HL-60/S4 treated with phorbol 12-myristate 13-acetate at 8.2 ng/mL for 4 days and 3 days (cell line): ENCODE results near the gene MRPL22.
"Not testable (repeated sequence)": the region's sequence is repeated elsewhere in the genome, so short reads cannot be mapped to it uniquely, and the experiment has no call there.

Source experiments
- in situ Hi-C: fragments of 300-500 bp; cut with MboI; formaldehyde crosslinking; loops from 2 replicates; pipeline ENCODE4 v1.15.0; 2022; ENCODE audit warnings: low sequenced_read_pairs

MRPL22 gene

DNA sequence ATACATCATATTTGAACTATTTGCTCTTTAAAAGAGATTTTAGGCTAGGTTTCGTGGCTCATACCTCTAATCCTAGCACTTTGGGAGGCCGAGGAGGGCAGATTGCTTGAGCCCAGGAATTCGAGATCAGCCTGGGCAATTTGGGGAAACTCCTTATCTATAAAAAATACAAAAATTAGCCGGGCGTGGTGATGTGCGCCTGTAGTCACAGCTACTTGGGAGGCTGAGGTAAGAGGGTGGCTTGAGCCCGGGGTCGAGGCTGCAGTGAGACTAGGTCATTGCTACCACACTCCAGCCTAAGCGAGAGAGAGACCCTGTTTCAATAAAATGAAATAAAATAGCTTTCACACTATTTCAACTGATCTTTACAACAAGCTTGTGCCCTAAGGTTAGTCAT lies 500 bp upstream of the MRPL22 start:
- in situ Hi-C loops, result no loop called here

DNA sequence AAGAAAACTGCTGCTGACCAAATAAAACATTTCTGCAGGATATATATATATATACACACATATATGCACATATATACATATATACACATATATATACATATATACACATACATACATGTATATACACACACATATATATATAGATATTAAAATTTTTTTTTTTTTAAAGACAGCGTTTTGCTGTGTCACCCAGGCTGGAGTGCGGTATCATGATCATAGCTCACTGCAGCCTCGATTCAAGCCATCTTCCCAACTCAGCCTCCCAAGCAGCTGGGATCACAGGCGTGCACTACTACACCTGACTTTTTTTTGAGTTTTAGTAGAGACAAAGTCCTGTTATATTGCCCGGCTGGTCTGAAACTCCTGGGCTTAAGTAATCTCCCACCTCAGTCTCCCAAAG lies 2.7 kb downstream of the MRPL22 start:
- in situ Hi-C loops, result no loop called here

DNA sequence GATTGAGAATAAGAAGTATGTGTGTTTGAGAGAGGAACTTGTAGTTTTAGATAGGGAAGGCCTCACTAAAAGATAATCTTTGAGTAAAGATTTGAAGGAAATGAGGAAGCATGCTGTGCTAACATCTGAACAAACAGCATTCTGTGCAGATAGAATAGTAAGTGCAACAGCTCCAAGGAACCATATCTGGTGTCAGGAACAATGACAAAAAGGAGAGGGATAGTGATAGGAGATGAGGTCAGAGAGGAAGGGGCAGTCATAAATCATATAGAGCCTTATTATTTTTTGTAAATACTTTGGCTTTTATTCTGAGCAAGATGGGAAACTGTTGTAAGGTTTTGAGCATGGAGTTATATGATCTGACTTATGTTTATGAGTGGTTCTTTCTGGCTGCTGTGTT lies 3.8 kb downstream of the MRPL22 start:
- in situ Hi-C loops, result no loop called here

DNA sequence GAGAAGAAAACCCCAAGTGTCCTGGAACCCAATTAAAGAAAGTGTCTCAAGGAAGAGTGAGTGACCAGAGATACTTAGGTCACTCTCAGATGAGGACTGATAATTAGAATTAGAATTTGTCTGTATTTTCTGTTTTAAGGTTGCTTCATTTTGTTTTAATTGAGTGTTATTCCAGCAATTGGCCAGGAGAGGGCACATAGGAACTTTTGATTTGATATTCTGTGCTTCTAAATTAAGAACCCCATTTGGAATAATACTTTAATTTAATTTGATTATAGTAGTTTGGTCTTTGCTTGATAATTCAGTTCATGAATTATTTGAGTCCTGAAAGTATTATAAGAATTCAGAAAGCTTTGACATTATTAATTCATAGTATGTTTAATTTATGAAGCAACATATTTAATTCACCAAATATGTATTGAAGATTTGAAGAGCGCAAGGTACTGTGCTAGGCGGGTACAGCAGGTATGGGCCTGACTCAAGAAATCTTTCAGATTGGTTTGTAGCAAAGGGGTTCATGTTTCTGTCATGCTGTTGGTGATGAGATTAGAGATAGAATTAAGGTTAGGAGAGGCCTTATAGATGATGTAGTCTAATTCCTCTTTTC lies 4.9 kb downstream of the MRPL22 start:
- in situ Hi-C loops, result no loop called here

DNA sequence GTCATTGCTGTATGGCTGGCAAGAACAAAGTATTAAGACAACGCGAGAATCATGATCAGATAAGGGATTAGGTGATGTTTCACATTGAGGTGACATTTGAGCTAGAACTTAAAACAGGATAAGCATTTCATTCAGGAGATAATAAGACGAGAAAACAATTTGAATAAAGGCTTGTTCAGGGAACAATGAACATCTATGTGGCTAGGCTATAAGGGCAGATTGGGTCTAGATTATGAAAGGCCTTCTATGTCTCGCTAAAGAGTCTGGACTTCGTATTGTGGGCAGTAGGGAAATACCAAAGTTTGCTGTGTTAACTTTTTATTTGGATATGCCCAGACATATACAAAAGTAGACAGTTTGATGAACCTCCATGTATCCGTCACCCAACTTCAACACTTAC lies 6.9 kb downstream of the MRPL22 start:
- in situ Hi-C loops, result no loop called here

DNA sequence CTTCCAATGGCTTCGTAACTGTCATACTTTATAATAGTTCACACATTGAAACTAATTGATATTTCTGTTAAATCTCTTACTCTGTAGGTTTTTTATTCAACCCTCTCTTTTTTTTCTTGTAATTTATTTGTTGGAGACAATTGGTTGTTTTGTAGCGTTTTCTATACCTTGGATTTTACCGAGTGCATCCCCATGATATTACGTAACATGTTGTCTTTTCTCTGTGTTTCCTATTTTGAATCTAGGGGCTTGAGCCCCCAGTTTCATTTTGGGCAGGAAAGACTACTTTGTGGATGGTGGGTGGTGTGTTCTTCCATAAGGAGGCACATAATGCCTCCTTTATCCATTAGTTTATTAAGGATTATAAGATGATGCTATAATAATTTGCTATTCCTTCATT lies 7.4 kb downstream of the MRPL22 start:
- in situ Hi-C loops, result no loop called here

DNA sequence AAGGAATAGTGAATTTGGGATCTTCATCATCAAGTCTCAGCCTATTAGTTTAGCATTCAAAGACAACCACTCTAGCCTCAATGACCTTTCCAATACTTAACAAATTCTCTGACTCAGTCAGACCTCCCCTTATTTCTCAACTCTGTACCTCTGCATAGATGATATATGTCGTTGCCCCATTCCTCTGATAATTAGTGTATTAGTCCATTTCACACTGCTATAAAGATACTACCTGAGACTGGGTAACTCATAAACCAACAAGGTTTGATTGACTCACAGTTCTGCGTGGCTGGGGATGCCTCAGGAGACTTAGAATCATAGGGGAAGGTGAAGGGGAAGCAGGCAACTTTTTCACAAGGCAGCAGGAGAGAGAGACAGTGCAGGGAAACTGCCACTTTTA lies 8.9 kb downstream of the MRPL22 start:
- in situ Hi-C loops, result no loop called here

DNA sequence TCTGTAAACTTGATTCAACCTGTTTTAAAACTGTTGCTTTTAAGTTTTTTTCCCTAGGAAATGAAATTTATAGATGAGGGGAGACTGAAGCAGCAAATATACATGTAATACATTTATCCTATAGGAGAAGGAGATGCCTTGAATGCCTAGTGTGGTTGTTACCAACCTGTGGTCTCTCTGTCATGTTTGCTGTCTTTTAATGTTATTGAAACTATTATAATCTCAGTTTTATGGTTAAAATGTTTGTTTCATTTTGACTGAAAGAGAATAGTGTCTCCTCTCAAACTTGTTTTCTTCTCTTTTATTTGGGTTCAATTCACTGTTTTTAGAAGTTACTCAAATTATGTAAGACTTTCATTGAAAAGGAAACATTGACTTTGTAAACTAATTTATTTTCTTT lies 15.8 kb downstream of the MRPL22 start:
- in situ Hi-C loops, result no loop called here

DNA sequence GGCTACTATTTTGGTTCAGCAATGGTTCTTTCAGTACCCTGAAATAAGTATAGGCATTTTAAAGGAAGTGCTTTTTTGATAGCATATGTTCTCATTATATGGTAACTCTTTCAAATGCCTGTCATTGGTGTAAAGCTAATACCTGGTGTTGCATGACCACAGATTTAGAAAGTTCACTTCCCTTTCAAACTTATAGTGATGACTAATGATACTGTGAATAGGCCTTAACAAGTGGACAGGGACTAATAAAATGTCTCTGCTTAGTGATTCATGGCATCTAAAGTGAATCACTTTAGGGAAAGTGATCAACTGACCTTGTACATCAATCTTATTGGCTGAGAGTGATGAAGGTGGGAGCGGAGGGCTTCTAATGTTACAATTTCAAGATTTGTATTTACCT lies 21.6 kb downstream of the MRPL22 start:
- in situ Hi-C loops, result no loop called here

DNA sequence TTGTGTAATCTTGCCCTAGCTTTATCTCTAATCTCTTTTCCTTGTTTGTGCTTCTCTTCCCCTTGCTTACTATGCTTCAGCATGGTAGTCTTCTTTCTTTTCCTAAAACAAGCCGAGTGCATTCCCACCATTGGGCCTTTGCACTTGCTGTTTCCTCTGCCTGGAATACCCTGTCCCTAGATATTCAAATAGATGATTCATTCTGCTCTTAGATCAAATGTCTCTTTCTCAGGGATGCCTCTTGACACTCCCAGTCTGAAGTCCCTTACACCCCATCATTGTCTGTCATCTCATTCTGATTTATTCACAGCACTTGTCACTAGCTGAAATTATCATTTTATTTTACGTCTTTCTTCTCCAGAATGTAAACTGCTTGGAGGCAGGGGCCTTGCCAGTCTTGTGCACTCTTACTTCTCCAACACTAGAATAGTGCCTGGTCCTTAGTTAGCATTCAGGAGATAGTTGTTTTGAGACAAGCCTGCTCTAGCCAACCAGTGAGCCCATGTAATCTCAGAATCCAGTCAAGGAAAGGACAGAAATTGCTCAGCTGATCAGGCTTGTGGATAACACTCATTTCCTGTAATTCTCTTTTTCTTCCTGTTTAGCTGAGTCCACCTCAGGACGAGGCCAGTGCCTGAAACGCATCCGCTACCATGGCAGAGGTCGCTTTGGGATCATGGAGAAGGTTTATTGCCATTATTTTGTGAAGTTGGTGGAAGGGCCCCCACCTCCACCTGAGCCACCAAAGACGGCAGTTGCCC lies 25.4 kb downstream of the MRPL22 start:
- in situ Hi-C loops, result no loop called here

DNA sequence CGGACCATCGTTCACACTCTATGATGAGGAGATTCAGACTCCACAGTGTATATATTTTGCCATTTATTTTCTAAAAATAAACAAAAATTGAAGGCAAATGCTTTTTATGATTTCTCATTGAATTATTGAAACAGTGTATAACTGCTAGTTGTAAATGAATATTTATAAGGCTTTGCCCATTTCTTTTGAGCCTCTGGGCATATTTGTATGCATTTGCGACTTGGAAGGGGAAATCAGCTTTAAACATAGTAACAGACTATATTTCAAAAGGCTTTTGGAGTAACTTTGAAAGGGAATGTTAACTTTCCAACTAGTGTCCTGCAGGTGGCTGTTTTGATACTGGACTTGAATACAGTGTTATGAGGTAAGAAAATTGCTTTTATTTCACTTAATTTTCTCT lies 26.0 kb downstream of the MRPL22 start:
- in situ Hi-C loops, result no loop called here

DNA sequence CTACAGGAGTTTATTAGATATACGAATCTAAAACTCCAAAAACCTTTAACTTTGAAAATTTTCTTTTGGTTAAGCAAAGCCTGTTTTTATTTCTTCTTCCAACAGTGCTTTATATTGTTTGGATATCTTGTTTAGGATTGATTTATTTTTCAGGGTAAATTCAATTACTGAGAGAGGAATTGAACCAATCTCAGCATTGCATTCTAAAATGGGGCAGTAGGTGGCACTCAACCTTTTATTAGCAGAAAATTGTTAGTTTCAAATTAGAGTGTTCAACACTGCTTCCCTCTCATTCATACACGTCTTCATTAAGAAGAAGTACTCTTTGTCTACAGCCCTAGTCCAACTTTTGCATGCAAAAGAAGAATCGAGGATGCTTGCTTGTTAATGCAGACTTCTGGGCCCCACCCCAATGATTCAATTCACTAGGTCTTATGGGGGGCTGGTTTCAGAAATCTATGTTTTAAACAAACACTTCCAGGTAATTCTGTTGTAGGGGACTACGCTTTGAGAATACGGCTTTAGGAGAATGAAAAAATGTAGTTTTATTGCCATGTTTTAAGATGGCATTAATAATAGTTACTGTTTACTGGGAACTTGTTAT lies 26.6 kb downstream of the MRPL22 start:
- in situ Hi-C loops, result no loop called here

DNA sequence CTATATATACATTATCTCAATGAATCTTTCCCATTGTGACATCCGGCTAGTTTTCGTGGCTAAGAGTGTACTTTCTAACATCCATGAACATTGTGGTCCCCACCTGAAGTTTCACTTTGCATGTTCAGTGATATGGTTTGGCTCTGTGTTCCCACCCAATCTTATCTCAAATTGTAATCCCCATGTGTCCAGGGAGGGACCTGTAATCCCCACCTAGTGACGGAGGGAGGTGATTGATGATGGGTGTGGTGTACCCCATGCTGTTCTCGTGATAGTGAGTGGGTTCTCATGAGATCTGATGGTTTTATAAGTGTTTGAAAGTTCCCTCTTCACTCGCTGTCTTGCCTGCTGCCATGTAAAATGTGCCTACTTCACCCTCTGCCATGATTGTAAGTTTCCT lies 28.1 kb downstream of the MRPL22 start:
- in situ Hi-C loops, result no loop called here

DNA sequence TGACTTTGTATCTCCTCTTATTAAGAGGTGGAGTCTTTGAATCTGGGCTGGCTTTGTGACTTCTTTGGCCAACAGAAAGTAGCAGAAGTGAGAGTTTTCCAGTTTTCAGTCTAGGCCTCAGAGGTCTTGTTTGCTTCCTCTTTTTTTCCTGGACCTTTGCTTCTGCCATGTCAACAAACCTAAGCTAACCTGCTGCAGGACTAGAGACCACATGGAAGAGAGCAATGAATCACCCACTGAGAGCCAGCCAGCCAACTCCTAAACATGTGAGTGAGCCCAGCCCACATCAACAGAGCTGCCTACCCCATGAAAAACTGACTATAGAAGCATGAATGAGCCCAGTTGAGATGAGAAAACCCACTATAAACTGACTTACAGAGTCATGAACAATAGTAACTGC lies 29.9 kb downstream of the MRPL22 start:
- in situ Hi-C loops, result no loop called here

DNA sequence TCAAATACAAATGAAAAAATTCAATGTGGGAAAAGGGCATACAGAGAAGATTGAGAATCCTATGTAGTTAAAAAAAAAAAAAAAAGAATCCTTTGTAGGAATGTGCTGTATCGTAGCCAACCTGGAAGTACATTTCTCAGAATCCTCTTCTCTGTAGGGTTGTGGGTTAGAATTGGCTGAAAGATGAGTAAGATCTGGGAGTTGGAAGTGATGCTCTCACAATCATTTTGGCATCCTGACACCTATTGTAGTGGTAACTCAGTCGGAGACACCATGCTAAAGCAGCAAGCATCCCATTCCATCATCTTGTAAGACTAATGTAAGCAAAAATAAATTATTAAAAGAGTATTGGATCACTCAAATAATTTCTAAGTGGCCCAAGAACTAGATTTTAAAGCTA lies 30.6 kb downstream of the MRPL22 start:
- in situ Hi-C loops, result no loop called here

DNA sequence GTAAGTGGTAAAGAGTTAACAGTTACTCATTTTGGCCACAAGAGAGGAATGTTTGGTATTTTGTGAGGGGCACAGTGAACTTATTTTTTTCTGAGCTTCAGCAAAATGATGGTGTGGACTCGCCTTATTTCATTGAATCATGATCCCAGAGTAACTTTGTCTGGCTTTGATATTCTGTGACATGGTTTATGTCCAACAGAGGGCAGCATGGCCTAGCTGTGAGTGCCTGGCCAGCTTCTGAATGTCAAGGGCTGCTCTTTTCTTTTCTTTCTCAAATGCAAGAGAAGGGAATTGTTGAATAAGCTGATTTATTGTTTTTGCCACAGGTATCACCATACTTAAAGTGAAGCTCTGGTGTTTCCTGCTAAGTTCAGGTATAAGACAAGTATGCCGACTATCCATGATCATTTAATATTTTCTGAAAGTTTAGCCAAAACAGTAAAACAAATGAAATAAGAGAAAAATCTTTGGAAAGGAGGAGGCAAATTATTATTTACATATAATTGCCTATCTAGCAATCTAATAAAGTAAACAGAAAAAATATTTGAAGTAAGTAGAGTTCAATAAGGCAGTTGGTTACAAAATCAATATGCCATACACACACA lies 31.7 kb downstream of the MRPL22 start:
- in situ Hi-C loops, result no loop called here

DNA sequence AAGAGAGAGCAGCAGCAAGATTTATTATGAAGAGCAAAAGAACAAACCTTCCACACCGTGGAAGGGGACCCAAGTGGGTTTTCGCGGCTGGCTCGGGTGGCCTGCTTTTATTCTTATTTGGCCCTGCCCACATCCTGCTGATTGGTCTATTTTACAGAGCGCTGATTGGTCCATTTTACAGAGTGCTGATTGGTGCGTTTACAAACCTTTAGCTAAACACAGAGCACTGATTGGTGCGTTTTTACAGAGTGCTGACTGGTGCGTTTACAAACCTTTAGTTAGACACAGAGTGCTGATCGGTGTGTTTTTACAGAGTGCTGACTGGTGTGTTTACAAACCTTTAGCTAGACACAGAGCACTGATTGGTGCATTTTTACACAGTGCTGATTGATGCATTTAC lies 35.2 kb downstream of the MRPL22 start:
- in situ Hi-C loops, result not testable (repeated sequence)

DNA sequence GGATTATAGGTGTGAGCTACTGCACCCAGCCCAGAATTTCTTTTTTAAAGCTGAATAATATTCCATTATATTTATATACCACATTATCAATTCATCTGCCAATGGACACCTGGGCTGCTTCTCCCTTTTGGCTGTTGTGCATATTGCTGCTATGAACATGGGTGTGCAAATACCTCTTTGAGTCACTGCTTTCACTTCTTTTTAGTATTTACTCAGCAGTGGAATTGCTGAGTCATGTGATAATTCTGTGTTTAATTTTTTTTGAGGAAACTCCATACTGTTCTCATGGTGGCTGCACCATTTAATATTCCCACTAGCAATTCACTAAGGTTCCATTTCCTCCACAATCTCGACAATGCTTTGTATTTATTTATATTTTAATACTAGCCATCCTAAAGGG lies 36.5 kb downstream of the MRPL22 start:
- in situ Hi-C loops, result no loop called here

DNA sequence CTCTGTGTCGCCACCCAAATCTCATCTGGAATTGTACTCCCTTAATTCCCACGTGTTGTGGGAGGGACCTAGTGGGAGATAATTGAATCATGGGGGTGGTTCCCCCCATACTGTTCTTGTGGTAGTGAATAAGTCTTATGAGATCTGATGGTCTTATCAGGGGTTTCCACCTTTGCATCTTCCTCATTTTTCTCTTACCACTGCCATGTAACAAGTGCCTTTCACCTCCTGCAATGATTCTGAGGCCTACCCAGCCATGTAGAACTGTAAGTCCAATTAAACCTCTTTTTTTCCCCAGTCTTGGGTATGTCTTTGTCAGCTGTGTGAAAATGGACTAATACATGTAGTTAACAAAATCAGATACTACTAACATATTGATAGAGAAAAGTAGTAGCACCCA lies 37.4 kb downstream of the MRPL22 start:
- in situ Hi-C loops, result not testable (repeated sequence)

DNA sequence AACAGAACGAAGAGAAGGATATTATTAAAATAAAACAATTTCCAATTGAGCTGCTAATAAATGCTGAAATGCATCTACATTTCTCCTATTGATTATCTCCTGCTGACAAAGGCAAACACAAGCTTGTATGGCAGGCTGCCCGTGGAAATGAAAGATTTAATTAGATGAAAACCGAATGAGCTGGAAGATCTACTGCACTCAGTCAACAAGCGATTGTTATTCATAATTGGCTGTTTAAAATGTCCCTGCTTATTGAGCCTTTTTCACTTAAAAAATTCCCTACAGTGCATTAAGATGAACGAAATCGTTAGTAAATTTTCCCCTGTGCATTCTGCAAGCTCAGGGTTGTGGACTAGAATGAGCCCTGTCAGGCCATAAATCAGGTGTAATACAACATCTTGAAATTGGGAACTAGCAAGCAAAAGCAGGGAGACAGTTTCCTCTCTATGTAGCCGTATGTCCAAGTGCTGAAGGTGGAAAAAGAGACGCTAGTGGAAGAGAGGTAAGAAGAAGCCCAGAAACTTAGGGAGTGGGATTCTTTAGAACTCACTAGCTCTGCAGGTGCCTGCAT lies 44.2 kb downstream of the MRPL22 start:
- in situ Hi-C loops, result no loop called here

DNA sequence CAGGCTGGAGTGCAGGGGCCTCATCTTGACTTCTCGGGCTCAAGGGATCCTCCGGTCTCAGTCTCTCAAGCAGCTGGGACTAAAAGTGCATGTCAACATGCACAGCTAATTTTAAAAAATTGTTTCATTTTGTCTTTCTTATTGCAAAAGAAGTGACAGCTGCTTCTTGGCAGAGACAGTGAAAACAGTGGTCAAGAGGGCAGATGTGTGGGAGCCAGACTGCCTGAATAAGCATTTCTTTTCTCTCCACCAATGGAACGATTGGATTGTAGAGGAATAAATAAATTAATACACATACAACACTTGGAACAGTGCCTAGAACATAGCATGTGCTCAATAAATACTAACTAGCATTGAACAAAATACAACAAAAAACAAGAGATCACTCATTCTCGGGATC lies 45.3 kb downstream of the MRPL22 start:
- in situ Hi-C loops, result no loop called here

DNA sequence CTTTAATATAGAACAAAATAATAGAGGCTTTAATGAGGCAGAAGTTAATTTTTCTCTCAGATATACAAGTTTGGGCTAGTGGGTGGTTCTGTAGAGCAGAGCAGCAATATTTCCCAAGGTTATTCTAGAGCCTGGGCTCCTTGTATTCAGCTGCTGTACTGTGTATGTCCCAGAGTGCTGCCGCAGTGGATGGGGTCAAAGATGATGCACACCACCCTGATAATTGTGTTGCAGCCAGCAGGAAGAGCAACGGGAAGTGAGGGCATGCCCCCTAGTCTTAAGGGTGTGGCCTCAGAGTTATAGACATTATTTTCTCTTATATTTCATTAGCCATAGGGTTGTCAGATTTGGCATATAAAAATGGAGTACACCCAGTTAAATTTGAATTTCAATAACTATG lies 48.8 kb downstream of the MRPL22 start:
- in situ Hi-C loops, result no loop called here
